HFF-Myc (cell line): Measurements from ENCODE around the gene SPAG6.

ENCODE experiments used
- DNase-seq: peaks from one replicate; pipeline ENCODE4 v3.0.0-alpha.2; 2011; ENCODE audit warnings: low read depth; ENCODE audit errors: extremely low read depth
- H3K4me3 ChIP-seq: replicated peaks from 2 replicates; pipeline ENCODE4 v1.5.1; 2011; ENCODE audit warnings: low read depth, mild to moderate bottlenecking, control low read depth, low read length
- TF ChIP-seq, protein P1 (sequence below): IDR thresholded peaks from 2 replicates; pipeline ENCODE4 v1.5.1; 2012; ENCODE audit warnings: mild to moderate bottlenecking, low read depth, low read length, control low read depth; ENCODE audit errors: missing control alignments

Gene SPAG6

GRCh38 chr10:22433875-22434274, 88.6 kb downstream of the SPAG6 start:
- no peak overlapping the region for H3K4me3 ChIP-seq
- TF ChIP-seq, protein P1, sequence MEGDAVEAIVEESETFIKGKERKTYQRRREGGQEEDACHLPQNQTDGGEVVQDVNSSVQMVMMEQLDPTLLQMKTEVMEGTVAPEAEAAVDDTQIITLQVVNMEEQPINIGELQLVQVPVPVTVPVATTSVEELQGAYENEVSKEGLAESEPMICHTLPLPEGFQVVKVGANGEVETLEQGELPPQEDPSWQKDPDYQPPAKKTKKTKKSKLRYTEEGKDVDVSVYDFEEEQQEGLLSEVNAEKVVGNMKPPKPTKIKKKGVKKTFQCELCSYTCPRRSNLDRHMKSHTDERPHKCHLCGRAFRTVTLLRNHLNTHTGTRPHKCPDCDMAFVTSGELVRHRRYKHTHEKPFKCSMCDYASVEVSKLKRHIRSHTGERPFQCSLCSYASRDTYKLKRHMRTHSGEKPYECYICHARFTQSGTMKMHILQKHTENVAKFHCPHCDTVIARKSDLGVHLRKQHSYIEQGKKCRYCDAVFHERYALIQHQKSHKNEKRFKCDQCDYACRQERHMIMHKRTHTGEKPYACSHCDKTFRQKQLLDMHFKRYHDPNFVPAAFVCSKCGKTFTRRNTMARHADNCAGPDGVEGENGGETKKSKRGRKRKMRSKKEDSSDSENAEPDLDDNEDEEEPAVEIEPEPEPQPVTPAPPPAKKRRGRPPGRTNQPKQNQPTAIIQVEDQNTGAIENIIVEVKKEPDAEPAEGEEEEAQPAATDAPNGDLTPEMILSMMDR = no peak
- peak; percentile 76 for DNase-seq

DNA sequence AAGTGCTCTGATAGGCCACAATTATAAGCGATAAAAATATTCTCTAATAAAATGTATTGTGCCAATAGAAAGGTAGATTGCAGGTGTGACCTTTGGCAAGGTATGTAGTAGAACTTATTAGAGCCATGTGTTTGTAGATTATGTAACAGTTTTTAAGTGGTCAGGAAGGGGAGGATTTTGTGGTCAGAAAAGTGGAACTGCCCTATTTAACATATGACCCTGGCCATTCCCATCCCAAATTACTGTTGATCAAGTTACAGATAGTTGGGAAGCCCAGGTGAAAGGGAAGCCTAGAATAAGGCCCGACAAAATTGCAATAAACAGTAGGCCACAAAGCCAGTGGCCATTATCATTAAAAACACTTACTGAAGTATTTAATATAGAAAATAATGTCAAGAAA, 89.2 kb downstream of the SPAG6 start:
- TF ChIP-seq, protein P1 = no peak

DNA sequence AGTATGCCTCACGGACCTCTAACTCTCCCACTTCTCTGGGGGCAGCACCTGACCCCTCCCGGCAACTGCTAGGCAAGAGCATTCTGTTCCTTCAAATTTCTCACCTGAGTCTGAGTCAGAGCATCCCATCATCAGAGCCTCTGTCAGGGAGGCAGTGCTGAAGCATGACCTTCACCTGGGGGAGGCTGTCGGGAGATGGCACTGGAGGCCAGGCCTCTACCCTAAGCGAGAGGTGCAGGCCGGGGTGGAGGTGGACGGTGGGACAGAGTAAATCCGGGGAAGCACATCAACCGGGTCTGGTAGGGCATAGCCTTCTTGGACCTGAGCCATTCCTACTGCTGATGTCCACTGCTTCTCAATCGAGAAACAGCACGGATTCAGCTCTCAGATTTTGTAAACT, 90.4 kb downstream of the SPAG6 start:
- TF ChIP-seq, protein P1 = no peak
- DNase-seq = no peak
- H3K4me3 ChIP-seq = no peak overlapping the region

More for the DNA sequence above, 89.2 kb downstream of the SPAG6 start:
- no peak for DNase-seq
- no peak overlapping the region for H3K4me3 ChIP-seq

DNA sequence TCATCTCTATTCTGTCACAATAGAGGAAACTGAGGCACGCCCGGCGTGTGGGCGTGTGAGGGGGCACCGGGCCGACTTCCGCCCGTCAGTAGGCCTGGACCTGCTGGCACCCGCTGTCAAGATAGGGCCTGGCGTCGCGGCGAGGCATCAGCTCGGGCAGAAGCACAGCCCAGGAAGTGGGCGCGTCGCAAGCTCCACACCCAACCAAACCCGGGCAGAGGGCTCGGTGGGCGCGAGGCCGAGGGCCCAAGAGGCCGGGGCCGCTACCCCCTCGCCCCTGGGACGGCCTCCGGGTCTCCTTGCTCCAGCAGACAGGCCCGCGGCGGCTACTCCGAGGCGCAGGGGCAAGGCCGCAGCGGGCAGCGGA, 91.2 kb downstream of the SPAG6 start:
- peak overlapping the region; percentile 54 for H3K4me3 ChIP-seq
- DNase-seq = no peak
- TF ChIP-seq, protein P1 = no peak

DNA sequence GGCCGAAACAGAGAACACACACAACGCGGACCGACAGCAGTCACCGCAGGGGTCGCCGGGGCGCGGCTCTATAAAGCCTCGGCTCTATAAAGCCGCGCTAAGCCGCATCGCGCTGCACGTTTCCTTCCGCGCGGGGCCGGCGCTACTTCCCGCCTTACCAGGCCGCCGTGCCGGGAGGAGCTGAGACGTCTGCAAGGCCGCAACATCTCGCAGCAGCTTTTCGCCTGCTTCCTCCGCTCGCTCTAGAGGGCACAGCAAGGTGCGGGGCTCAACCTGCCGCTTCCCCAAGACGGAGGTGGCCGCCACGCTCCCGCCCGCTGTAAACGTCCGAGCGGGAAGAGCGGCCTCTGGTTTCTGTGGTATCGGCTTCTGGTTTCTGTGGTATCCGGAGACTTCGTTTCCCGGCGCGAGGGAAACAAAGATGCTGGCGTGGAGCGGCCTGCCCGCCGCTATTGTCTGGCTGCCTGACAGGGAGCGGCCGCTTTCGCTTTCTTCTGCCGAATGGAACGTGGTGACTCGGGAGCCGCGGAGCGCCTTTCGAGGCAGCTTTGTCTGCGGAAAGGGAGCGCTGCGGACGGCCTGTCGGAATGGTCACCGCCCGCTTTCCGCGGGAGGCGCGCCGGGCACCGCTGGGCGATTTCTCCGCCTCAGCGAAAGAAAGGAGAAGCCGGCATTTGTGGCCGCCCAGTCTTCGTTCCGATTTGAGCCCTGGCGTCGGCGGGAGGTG, 91.8 kb downstream of the SPAG6 start:
- TF ChIP-seq, protein P1 = no peak
- peak overlapping the region; percentile 54 for H3K4me3 ChIP-seq
- no peak for DNase-seq

DNA sequence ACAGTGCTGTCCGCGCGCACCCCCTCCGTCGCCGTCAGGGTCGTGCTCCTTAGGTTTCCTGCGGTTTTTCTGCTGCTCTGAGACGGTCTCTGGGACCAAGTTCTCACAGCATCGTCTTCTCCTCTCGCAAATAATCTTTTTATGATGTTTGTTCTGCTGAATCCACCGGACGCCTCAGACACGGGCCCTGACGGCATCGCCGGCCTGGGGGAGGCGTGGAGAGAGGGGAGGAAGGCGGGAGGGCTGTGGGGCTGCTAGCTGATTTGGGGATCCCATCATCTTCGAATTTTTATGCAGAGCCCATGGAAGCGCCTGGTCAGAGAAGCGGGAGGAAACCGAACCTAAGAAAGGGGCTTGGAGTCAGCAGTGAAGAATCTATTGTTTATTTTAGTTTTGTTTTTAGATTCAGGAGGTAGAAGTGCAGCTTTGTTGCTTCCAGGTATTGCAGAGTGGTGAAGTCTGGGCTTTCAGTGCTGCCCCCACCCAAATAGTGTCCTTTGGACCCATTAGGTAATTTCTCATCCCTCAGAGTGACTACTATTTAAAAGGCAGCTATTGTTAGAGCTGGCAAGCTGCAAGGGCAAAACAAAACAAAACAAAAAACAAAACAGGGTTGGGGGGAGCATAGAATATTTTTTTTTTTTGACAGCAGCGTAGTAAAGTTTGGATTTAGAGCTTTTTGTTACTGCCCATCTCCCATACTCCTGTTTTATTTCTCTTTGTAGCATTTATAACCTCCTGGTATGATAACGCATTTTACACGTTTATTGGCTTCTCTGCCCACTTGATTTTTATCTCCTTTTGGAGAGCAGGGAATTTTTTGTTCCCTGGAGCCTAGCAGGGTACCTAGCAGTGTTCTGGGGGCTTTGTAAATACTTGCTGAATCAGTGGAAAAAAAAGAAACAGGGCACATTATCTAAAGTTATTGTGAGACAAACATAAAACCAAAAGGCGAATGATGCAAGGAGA, 92.6 kb downstream of the SPAG6 start:
- H3K4me3 ChIP-seq = peak overlapping the region; percentile 54
- TF ChIP-seq, protein P1 = no peak
- DNase-seq = no peak
